M059J (cell line): Measurements from ENCODE around the gene OR14I1. TPM values are rescaled to one million over a fixed set of nuclear protein-coding genes. Genes with fewer than 3 reads are reported as not detected.
"Not testable (repeated sequence)": the region's sequence is repeated elsewhere in the genome, so short reads cannot be mapped to it uniquely, and the experiment has no call there.

Experiments used
- DNase-seq: peaks from one replicate; pipeline ENCODE4 v3.0.0-alpha.2; 2012; ENCODE audit warnings: low read depth
- total RNA-seq: library from RNA; depleted of rRNA; stranded (reverse); fragments of >200 nt; shearing (Covaris generic); gene quantifications from 2 replicates; pipeline ENCODE4 v1.2.3, GENCODE V29; 2014; rRNA removed

OR14I1 gene
- total RNA-seq, 1 experiment from 2014 or later: 0.15 TPM

DNA sequence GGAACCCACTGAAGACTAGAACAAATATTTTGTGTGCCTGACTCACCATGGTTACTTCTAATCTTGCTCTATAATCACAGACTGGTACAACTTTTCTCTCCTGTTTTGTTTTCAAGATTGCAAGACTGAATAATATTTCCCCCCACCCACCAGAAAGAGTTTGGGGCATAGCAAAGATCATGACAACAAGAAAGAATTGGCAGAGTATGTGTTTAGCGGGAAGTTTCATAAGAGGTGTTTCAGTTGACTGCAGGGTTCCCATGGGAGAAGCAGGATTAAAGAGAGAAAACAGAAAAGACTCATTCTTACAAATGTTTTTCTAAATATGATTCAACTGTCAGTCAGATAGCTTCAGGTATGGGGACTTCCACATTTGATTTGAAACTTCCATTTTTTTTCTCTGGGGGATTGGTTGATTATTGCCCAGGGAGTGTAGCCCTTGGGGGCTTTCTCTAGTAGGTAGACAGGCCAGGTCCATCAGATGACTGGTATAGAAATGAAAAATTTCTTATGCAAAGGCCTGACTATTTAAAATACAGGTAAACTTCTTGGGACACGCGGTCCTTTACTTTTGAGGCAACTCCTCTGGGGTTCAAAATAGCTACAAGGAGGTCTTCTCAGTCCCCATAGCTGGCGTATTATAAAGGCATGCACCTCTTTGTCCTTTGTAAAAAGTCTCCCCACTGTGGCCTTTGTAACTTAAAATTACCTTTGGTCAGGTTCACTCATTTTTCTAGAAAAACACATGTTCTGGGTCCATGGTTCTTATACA is 13.9 kb downstream of the OR14I1 start:
- no peak for DNase-seq

DNA sequence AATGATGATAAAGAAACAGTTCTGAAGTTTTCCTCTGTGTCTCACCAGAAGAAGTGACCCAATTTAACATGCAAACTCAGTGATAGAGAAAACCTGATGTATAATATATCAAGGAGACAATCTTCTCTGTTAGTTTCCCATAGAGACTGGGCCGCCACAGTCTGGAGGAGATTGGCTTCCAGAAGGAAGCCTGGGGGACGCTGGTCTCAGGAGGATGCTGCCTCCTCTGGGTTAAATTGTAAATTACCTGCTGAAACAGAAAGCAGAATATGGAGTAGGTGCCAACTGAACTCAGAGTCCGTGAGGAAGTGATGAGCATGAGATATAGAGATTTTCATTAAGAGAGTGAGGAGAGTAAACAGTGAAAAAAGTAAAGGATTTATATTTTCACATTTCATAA is 15.8 kb downstream of the OR14I1 start:
- DNase-seq: no peak

DNA sequence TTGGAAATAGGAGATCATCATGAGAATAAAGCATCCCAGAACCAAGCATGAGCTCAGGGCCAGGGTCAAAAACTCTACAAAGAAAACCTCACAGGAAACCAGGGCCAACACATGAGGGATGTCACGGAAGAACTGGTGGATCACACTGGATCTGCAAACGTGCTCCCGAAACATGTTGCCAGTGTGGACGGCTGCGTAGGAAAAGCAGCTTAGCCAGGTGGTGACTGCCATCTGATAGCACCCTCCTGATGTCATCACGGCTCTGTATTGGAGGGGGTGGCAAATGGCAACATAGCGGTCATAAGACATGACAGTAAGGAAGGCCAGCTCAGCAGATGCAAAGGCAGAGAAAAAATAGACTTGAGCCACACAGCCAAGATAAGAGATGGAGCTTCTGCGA is 20.9 kb downstream of the OR14I1 start:
- no peak for DNase-seq

DNA sequence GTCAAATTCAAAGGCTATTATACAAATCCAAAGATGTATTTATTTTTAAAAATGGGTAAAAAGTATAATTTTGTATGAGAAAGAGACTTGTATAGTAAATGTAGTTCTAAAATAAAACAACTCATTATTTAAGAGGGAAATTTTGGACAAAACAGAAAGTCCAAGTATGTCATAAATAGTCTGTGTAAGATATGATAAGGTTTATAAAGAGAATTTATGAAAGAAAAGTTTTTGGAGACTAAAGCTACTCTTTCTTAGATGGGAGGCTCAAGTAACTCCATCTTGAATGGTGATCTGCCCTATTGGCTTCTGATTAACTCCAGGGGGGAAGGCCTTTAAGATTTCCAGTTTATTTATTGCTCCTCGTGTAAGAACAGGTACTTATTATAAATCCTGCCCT is 32.6 kb downstream of the OR14I1 start:
- DNase-seq: no peak

DNA sequence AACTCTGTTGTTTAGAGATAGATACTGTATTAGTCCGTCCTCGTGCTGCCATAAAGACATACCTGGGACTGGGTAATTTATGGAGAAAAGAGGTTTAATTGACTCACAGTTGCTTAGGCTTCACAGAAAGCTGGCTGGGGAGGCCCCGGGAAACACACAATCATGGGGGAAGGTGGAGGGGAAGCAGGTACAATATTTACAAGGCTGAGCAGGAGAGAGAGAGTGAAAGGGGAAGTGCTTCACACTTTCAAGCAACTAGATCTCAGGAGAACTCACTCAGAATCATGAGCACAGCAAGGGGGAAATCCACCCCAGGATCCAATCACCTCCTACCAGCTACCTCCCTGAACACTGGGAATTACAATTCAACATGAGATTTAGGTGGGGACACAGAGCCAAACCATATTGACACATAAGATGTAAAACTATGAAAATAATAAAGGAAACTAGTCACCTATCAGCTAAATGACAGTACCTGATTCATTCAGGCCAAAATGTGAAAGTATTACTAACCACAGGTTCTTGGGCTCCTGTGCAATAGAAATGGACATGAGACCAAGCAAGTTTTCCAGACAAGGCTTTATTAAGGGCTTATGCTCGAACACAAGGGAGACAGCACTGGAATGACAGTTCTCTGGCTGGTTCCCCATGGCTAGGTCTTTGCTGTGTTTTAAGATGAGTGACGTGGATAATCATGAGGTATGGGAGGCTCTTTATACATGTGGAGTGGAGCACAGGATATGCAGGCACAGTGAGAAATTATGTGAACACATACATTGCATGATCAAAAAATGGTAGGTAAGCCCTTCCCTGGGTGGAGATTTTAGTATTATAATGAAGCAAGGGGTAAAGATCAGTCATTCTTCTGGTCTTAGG is 38.9 kb downstream of the OR14I1 start:
- DNase-seq: not testable (repeated sequence)

DNA sequence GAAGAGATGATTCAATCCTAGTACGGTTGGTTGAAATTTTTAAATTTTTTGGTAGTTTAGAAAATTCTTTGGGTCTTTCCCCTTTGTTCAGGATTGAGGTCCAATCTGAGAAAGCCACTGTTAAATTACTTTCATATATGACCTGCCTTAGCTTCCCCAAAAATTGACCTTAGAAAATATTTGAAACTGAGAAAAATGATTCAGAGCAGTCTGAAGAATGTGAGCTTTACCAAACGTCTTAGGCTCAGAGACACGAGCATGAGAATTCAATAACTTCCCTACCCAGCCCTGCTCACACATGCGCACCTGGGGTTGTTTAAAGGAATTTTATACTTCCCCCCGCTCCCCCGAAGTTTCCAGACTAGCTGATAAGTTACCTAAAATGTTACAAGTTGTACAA is 45.8 kb downstream of the OR14I1 start:
- DNase-seq: not testable (repeated sequence)

DNA sequence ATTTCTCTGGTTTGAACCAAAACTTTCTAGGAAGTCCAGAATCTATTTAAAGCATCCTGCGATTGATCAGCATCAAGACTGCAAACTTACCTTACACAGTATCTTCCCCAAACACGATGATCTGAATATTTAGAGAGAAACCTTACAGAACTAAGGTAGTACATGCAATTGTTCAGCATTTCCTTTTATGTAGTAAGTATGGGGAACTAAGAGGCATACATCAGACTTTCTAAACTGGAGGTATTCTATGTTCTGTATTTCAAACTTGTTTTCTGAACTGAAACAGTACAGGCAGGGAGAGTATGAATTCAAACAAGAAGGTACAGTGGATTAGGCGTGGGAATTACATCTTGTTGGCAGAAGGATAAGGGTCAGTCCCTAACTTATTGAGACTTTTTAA is 47.2 kb downstream of the OR14I1 start, which contains the start of gene OR2T27:
TSS of gene OR2T27 (minus strand) at position 175 of the 400 bp plus-strand sequence. CDS start 4,644 bp downstream, outside the sequence.
- DNase-seq: not testable (repeated sequence)

Other genes with a start within 250 kb of the OR14I1 start
- not detected in 2 replicates for gene OR2T3, start 229.4 kb downstream of the OR14I1 start, total RNA-seq
- not detected in 2 replicates for gene OR2T5, start 214.2 kb downstream of the OR14I1 start, total RNA-seq
- not detected in 2 replicates for gene OR2G6, start 194.7 kb downstream of the OR14I1 start, total RNA-seq
- not detected in 2 replicates for gene OR2T29, start 140.0 kb downstream of the OR14I1 start, total RNA-seq
- not detected in 2 replicates for gene OR2T34, start 128.0 kb downstream of the OR14I1 start, total RNA-seq
- not detected in 2 replicates for gene OR2T10, start 105.1 kb downstream of the OR14I1 start, total RNA-seq
- not detected in 2 replicates for gene OR2T11, start 67.7 kb downstream of the OR14I1 start, total RNA-seq
- gene OR2T35, start 57.5 kb downstream of the OR14I1 start, total RNA-seq: not detected in 2 replicates
- not detected in 2 replicates for gene OR2T27, start 47.2 kb downstream of the OR14I1 start, total RNA-seq
- gene LYPD8, start 53.0 kb upstream of the OR14I1 start, total RNA-seq: 0.84 and 3.8 TPM in 2 replicates
- 14.9 and 21.0 TPM in 2 replicates for gene SH3BP5L, start 123.1 kb upstream of the OR14I1 start, total RNA-seq
- gene ZNF672, start 135.5 kb upstream of the OR14I1 start, total RNA-seq: 15.0 and 16.4 TPM in 2 replicates
- 3.1 and 16.5 TPM in 2 replicates for gene ZNF692, start 156.3 kb upstream of the OR14I1 start, total RNA-seq
- 2.2 and 5.7 TPM in 2 replicates for gene PGBD2, start 203.5 kb upstream of the OR14I1 start, total RNA-seq